ENCODE measurements around the gene PLA2G4E. TPM values are rescaled to one million over a fixed set of nuclear protein-coding genes. Genes with fewer than 3 reads are reported as not detected.

The PLA2G4E gene
- total and polyA plus RNA-seq, 9 of the 15 experiments (the other 6 are each of a cell fraction or from before 2014, with no cell fraction given): 0.03 TPM; not detected in 8

DNA sequence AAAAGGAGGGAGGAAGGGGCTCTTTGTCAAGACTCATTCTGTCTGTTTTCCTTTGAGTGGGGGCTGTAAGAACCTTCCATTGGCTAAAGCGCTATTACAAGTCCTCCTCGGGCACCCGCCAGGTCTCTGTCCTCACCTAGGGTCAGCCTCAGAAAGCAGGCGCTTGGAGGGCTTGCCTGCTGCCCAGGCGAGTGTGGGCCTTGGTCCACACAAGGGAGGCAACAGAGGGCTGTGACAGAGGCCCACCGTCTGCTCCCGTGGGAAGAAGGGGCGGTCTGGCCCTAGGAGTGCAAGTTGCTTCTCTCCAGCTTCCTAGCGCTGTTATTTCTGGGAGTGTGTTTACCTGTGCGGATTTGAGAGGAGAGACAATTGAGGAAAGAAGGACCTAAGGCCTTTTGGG is 24.5 kb downstream of the PLA2G4E start (continued):
- TF ChIP-seq, protein P1, sequence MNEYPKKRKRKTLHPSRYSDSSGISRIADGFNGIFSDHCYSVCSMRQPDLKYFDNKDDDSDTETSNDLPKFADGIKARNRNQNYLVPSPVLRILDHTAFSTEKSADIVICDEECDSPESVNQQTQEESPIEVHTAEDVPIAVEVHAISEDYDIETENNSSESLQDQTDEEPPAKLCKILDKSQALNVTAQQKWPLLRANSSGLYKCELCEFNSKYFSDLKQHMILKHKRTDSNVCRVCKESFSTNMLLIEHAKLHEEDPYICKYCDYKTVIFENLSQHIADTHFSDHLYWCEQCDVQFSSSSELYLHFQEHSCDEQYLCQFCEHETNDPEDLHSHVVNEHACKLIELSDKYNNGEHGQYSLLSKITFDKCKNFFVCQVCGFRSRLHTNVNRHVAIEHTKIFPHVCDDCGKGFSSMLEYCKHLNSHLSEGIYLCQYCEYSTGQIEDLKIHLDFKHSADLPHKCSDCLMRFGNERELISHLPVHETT (CRISPR knock-in tag; conservative IDR thresholded peaks at IDR 0.05 in 1 of 2, IDR thresholded peaks at IDR 0.05 in 1 of 2): no peak
- TF ChIP-seq, protein P2, sequence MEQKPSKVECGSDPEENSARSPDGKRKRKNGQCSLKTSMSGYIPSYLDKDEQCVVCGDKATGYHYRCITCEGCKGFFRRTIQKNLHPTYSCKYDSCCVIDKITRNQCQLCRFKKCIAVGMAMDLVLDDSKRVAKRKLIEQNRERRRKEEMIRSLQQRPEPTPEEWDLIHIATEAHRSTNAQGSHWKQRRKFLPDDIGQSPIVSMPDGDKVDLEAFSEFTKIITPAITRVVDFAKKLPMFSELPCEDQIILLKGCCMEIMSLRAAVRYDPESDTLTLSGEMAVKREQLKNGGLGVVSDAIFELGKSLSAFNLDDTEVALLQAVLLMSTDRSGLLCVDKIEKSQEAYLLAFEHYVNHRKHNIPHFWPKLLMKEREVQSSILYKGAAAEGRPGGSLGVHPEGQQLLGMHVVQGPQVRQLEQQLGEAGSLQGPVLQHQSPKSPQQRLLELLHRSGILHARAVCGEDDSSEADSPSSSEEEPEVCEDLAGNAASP (IDR thresholded peaks at IDR 0.05): no peak
- TF ChIP-seq RB1 (IDR thresholded peaks at IDR 0.05; ENCODE audit: low read depth): no peak
- no peak for TF ChIP-seq ARID3A (IDR thresholded peaks at IDR 0.05; ENCODE audit: borderline replicate concordance, low read depth, low read length)
- TF ChIP-seq ZNF717 (CRISPR knock-in tag; IDR thresholded peaks at IDR 0.05): no peak
- TF ChIP-seq DIDO1 (tag; IDR thresholded peaks at IDR 0.05; ENCODE audit: low read depth): no peak
